Measurements from ENCODE around the gene PAPPA2. TPM values are rescaled to one million over a fixed set of nuclear protein-coding genes. Genes with fewer than 3 reads are reported as not detected.

The PAPPA2 gene
- total and polyA plus RNA-seq, 7 donors, result 0.05 to 1.1 (median 0.06) TPM; not detected in 2

GRCh38 chr1:176791906-176792305 is 328.9 kb downstream of the PAPPA2 start:
- TF ChIP-seq CTCF (IDR thresholded peaks at IDR 0.05), result no peak
- WGBS, 3 donors, result 81 to 91% (median 86%) methylated on average over 3 of the region's 3 CpGs
- Histone ChIP-seq H3K27ac (no peak overlapping the region), H3K9me3 (no peaks in the 10 kb centered on the region), H3K36me3 (ENCODE audit: insufficient read depth in 1 of 2, low read depth in 1 of 2) (no peaks in the 10 kb centered on the region), H3K27me3 (ENCODE audit: insufficient read depth in 3 of 3, low read length in 2 of 3) (no peaks in the 10 kb centered on the region), H3K4me3 (no peak overlapping the region), H3K4me1 (no peaks in the 10 kb centered on the region)
- ATAC-seq (no peak), DNase-seq (no peak)
- intact Hi-C loops (cut with DNase I), result no loop called here

GRCh38 chr1:176794897-176795508 is 332.0 kb downstream of the PAPPA2 start:
- no peak for ATAC-seq
- Histone ChIP-seq H3K4me3 (no peak overlapping the region), H3K4me1 (no peaks in the 10 kb centered on the region), H3K27me3 (ENCODE audit: insufficient read depth in 3 of 3, low read length in 2 of 3) (no peaks in the 10 kb centered on the region), H3K9me3 (no peaks in the 10 kb centered on the region), H3K36me3 (ENCODE audit: insufficient read depth in 1 of 2, low read depth in 1 of 2) (no peaks in the 10 kb centered on the region), H3K27ac (no peak overlapping the region)
- intact Hi-C loops (cut with DNase I), result no loop called here
- no peak for TF ChIP-seq CTCF (IDR thresholded peaks at IDR 0.05)
- no peak for DNase-seq
- WGBS, 3 donors, result 78 to 90% (median 89%) methylated on average over 5 of the region's 5 CpGs

- Histone ChIP-seq H3K27me3 (ENCODE audit: insufficient read depth in 3 of 3, low read length in 2 of 3) (no peaks in the 10 kb centered on the region), H3K4me3 (no peak overlapping the region), H3K4me1 (no peaks in the 10 kb centered on the region), H3K27ac (no peak overlapping the region), H3K9me3 (no peaks in the 10 kb centered on the region), H3K36me3 (ENCODE audit: insufficient read depth in 1 of 2, low read depth in 1 of 2) (no peaks in the 10 kb centered on the region)
- intact Hi-C loops (cut with DNase I), result no loop called here
- 36 to 50% (median 38%) methylated on average over 2 of the region's 2 CpGs for WGBS, 3 donors
- ATAC-seq (no peak), DNase-seq (peak in 1 of 2 donors; percentile 17)
- no peak for TF ChIP-seq CTCF (IDR thresholded peaks at IDR 0.05)
These were observed 333.0 kb downstream of the PAPPA2 start for GRCh38 chr1:176795929-176796328.

- Histone ChIP-seq H3K27ac (no peak overlapping the region), H3K4me3 (no peak overlapping the region), H3K27me3 (ENCODE audit: insufficient read depth in 3 of 3, low read length in 2 of 3) (no peaks in the 10 kb centered on the region), H3K4me1 (no peaks in the 10 kb centered on the region), H3K9me3 (no peaks in the 10 kb centered on the region), H3K36me3 (ENCODE audit: insufficient read depth in 1 of 2, low read depth in 1 of 2) (no peaks in the 10 kb centered on the region)
- intact Hi-C loops (cut with DNase I), result no loop called here
- DNase-seq (no peak), ATAC-seq (no peak)
- no peak for TF ChIP-seq CTCF (IDR thresholded peaks at IDR 0.05)
- 58 to 90% (median 70%) methylated on average over 1 of the region's 1 CpG for WGBS, 3 donors
These were observed 333.6 kb downstream of the PAPPA2 start for GRCh38 chr1:176796583-176796982.

- no peaks in the 10 kb centered on the region for H3K36me3 ChIP-seq (ENCODE audit: insufficient read depth in 1 of 2, low read depth in 1 of 2)
- no peak overlapping the region for H3K27ac ChIP-seq
- ATAC-seq, result no peak
- DNase-seq, result no peak
- intact Hi-C loops (cut with DNase I), result no loop called here
- H3K9me3 ChIP-seq, result no peaks in the 10 kb centered on the region
- WGBS, 3 donors, result 96 to 98% (median 98%) methylated on average over 3 of the region's 3 CpGs
- no peak overlapping the region for H3K4me3 ChIP-seq
- TF ChIP-seq CTCF (IDR thresholded peaks at IDR 0.05), result no peak
- no peaks in the 10 kb centered on the region for H3K4me1 ChIP-seq
- no peaks in the 10 kb centered on the region for H3K27me3 ChIP-seq (ENCODE audit: insufficient read depth in 3 of 3, low read length in 2 of 3)
These were observed 336.4 kb downstream of the PAPPA2 start for GRCh38 chr1:176799327-176799726.
